GM18498 (cell line): ENCODE data around the gene TOR1AIP2.

Experiments
- ATAC-seq: cut with Tn5 transposase; IDR thresholded peaks from one replicate; pipeline ENCODE4 v1.9.1; 2021; ENCODE audit warnings: mild to moderate bottlenecking, moderate library complexity; ENCODE audit not compliant: unreplicated experiment

TOR1AIP2 gene

GRCh38 chr1:179877586-179878265 lies at the start of gene TOR1AIP2:
TOR1AIP2 (minus strand) TSS chr1:179877803; CDS start chr1:179852665, 25,138 bp downstream.
- ATAC-seq, result peak; percentile 63

DNA sequence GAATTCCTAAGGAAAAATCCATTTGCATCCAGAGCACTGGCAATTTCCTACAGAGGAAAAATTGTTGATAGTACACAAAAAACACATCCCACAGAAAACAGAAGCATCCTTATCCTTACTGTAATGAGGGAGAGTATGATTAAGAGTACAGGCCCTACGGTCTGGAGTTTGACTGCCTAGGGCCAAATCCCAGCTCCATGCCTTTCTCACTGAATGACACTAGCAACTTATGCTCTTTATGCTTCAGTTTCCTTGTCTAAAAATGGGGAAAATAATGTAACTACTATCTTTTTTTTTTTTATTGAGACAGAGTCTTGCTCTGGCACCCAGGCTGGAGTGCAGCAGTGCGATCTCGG lies 49.2 kb upstream of the TOR1AIP2 start:
- no peak for ATAC-seq

- no peak for ATAC-seq
These were observed 48.6 kb upstream of the TOR1AIP2 start for GRCh38 chr1:179925922-179926849.

DNA sequence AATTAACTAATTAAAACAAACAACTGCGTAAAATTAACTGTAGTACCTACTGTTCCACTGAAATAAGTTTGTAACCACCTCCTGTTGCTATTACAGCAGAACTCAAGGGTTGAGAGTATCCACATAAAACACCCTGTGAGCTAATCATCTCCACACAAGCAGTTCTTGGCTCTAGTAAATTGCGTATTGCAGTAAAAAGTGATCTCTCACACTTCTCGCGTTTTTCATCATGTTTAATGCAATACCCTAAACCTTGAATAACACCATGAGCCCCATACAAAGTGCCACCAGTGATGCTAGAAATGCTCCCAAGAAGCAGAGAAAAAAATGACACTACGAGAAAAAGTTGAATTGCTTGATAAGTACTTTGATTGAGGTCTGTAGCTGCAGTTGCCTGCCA lies 47.7 kb upstream of the TOR1AIP2 start:
- no peak for ATAC-seq

DNA sequence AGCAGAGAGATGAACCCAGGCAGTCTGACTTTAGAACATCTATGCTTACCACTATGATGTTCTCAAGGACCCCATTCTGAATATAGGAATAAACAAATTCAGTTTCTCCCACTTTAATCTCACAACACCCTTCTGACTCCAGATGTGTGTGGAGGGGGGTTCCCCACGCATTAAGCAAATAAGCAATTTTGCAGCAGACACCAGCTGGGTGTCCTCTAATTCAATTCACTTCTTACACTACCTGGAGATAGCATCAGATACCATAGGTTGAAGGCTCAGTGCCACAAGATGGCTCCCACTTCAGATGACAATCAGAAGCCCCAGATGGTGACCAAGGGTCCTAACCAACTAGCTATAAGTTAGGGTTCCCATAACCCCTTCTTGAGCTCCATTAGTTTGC lies 46.7 kb upstream of the TOR1AIP2 start:
- no peak for ATAC-seq

DNA sequence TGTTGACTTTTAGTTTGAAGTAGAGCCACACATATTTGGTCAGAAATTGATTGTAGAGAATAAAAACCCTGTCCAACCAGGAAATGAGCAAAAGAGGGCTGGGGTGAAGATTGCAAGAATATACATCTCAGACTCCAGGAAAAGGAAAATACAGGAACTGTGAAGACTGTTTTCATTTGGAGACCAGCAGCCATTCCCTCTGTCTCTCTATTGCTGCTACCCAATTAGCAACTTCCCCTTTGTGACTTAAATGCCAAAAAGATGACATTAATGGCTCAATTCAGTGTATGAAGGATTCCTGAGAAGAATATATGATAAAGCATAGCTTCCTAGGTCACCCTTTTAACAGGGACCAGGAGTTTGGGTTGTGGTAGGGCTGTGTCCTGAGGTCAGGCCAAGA lies 45.4 kb upstream of the TOR1AIP2 start:
- no peak for ATAC-seq

- ATAC-seq, result no peak
These were observed 44.6 kb upstream of the TOR1AIP2 start for GRCh38 chr1:179921981-179922872.

DNA sequence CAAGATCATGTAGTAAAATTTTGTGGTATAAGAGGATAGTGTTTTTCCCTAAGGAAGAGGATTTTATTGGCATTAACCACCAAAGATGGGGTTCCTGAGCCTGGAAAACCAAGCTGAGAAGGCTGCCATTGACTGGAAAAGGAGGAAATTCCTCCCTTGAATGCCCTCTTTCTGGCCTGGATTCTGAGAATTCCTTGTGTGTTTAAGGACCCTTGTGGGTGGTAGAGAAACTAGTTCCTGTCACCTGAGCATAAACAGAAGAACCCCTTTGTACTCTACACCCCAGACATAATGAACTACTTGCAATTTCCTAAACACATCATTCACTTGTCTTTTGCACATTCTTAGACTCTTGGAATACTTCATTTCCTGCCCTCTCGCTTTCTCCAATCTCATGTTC lies 43.9 kb upstream of the TOR1AIP2 start:
- no peak for ATAC-seq

DNA sequence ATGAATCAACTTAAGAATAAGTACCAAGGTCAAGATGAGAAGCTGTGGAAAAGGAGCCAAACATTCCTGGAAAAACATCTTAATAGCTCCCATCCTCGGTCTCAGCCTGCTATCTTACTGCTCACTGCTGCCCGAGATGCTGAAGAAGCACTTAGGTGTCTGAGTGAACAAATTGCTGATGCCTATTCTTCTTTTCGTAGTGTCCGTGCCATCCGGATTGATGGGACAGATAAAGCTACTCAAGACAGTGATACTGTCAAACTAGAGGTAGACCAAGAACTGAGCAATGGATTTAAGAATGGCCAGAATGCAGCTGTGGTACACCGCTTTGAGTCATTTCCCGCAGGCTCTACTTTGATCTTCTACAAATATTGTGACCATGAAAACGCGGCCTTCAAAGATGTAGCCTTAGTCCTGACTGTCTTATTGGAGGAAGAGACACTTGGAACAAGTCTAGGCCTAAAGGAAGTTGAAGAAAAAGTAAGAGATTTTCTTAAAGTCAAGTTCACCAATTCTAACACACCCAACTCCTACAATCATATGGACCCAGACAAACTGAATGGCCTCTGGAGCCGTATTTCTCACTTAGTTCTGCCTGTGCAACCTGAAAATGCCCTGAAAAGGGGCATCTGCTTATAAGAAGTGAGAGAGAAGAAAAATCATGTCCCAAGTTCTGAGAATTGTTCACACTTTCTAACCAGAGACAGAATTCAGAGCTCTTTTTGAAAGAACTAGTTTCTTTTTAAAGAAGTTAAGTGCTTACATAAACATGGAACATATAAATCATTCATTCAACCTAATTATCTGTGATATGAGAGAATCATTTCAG lies 40.2 kb upstream of the TOR1AIP2 start:
- no peak for ATAC-seq

GRCh38 chr1:179911812-179912211 lies 34.2 kb upstream of the TOR1AIP2 start:
- no peak for ATAC-seq

- ATAC-seq, result no peak
These were observed 33.3 kb upstream of the TOR1AIP2 start for GRCh38 chr1:179910934-179911333.

- ATAC-seq, result no peak
These were observed 12.0 kb upstream of the TOR1AIP2 start for GRCh38 chr1:179889589-179889988.

- ATAC-seq, result no peak
These were observed 10.5 kb upstream of the TOR1AIP2 start for GRCh38 chr1:179888071-179888470.

- no peak for ATAC-seq
These were observed 6.1 kb upstream of the TOR1AIP2 start for GRCh38 chr1:179883745-179884138.

DNA sequence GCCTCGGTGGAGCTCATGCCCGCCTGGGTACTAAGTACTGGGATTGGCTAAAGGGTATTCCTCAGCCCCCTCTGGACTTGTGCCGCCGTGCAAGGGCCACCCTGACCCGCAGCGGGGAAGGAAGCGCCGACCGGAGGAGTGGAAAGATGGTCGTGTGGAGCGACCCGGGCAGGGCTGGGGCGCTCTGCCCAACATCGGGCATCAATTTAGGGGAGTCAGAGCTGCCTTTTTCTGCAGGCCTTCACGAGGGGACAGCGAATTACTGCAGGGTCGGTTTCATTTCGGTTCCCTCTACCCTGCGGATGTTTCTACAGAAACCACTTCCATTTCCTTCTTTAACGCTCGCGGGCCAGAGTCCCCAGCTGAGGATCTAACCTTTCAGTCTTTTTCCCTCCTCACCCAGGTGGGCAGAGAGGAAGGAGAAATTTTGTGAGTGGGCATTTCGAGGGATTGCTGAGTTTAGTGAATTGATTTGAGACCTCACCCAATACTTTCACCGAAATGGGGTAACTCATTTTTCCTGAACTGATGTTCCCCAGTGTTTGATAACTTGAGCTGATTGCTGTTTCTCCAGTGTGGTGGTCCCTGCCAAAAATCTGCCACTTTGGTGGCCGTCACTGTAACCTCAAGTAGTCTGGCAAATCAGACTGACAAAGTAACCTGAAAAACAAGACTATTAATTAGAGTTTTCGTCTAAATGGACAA lies 5.6 kb upstream of the TOR1AIP2 start:
- no peak for ATAC-seq

GRCh38 chr1:179882253-179883039 lies 4.8 kb upstream of the TOR1AIP2 start, which contains the start of gene TOR1AIP1:
TOR1AIP1 (plus strand) TSS chr1:179882285; CDS start chr1:179882503, 218 bp downstream.
- peak; percentile 76 for ATAC-seq

- ATAC-seq, result no peak
These were observed 4.1 kb upstream of the TOR1AIP2 start for GRCh38 chr1:179881642-179882252.

DNA sequence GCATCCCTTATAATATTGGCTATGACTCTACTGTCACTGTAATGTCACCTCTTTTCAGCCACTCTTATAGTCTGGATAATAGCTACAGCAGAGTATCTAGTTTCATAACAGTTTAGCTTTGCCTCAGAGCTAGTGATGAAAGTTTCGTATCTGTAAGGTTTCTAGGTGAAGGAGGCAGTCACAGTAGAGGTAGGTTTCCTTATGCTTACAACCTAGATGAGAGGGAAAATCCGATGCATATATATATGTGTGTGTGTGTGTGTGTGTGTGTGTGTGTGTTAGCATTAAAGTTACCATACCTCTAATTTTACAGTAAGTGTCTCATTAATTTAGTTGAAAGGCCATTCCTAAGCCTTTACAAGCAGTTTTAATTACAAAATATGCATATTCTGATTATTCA lies 2.2 kb upstream of the TOR1AIP2 start:
- ATAC-seq, result no peak
